HG03442 (cell line): ENCODE measurements around the gene TST.

Source experiments
- ATAC-seq: cut with Tn5 transposase; IDR thresholded peaks from one replicate; pipeline ENCODE4 v1.9.1; 2021; ENCODE audit warnings: mild to moderate bottlenecking, moderate library complexity; ENCODE audit not compliant: unreplicated experiment

Gene TST

GRCh38 chr22:37032535-37033460, 13.6 kb upstream of the TST start:
- ATAC-seq = no peak

- ATAC-seq = no peak
These were observed 12.9 kb upstream of the TST start for GRCh38 chr22:37032134-37032534.

- ATAC-seq = no peak
These were observed 11.5 kb upstream of the TST start for GRCh38 chr22:37030560-37031281.

GRCh38 chr22:37028692-37029674, 9.7 kb upstream of the TST start:
- ATAC-seq = no peak

GRCh38 chr22:37027556-37027955, 8.3 kb upstream of the TST start:
- no peak for ATAC-seq

GRCh38 chr22:37026325-37026724, 7.1 kb upstream of the TST start:
- no peak for ATAC-seq

- ATAC-seq = no peak
These were observed 6.3 kb upstream of the TST start for GRCh38 chr22:37025500-37026070.

GRCh38 chr22:37024339-37025157, 5.3 kb upstream of the TST start:
- ATAC-seq = no peak

GRCh38 chr22:37023743-37024338, 4.6 kb upstream of the TST start:
- ATAC-seq = no peak

- no peak for ATAC-seq
These were observed 3.5 kb upstream of the TST start for GRCh38 chr22:37022483-37023337.

GRCh38 chr22:37021710-37022482, 2.6 kb upstream of the TST start:
- no peak for ATAC-seq

GRCh38 chr22:37021041-37021440, 1.8 kb upstream of the TST start:
- ATAC-seq = no peak

GRCh38 chr22:37020192-37020479, 889 bp upstream of the TST start:
- no peak for ATAC-seq

GRCh38 chr22:37018815-37019308, 385 bp downstream of the TST start:
- peak; percentile 33 for ATAC-seq

GRCh38 chr22:37018086-37018814, 997 bp downstream of the TST start:
- no peak for ATAC-seq

GRCh38 chr22:37017356-37017755, 1.9 kb downstream of the TST start:
- no peak for ATAC-seq
